AG09309 (cell line): ENCODE data around the gene NFKB2.
A peak's percentile ranks its signal among the peaks of the same experiment; 100 is the strongest.

Experiments
- DNase-seq: peaks from one replicate; pipeline ENCODE4 v3.0.0-alpha.2; 2010; ENCODE audit warnings: low read depth
- H3K4me3 ChIP-seq: 2 replicates; pipeline ENCODE4 v1.5.1; 2011; ENCODE audit warnings: mild to moderate bottlenecking, low read depth, low read length, moderate library complexity; ENCODE audit not compliant: control insufficient read depth
- CTCF ChIP-seq: IDR thresholded peaks from 2 replicates; pipeline ENCODE4 v1.5.1; 2011; ENCODE audit warnings: mild to moderate bottlenecking, low read depth, low read length, inconsistent platforms; ENCODE audit not compliant: insufficient read depth, control insufficient read depth; ENCODE audit errors: missing control alignments

Gene NFKB2

GRCh38 chr10:102395400-102396316 lies at the start of gene NFKB2:
NFKB2 (plus strand) TSS chr10:102395705; CDS start chr10:102395960, 255 bp downstream.
- TF ChIP-seq CTCF: no peak
- DNase-seq: peak; percentile 28
- H3K4me3 ChIP-seq: peak within 1 kb of the TSS; percentile 75

- peak; percentile 57 for TF ChIP-seq CTCF
- DNase-seq: no peak
- H3K4me3 ChIP-seq: no peak overlapping the region
Measured at GRCh38 chr10:102347236-102347828, 48.2 kb upstream of the NFKB2 start.

GRCh38 chr10:102352066-102352715 lies 43.3 kb upstream of the NFKB2 start:
- no peak overlapping the region for H3K4me3 ChIP-seq
- no peak for DNase-seq
- peak; percentile 90 for TF ChIP-seq CTCF

GRCh38 chr10:102354451-102354850 lies 41.1 kb upstream of the NFKB2 start:
- TF ChIP-seq CTCF: no peak
- no peak for DNase-seq
- H3K4me3 ChIP-seq: no peak overlapping the region

GRCh38 chr10:102358712-102359382 lies 36.7 kb upstream of the NFKB2 start:
- no peak overlapping the region for H3K4me3 ChIP-seq
- DNase-seq: peak; percentile 34
- no peak for TF ChIP-seq CTCF

- TF ChIP-seq CTCF: no peak
- no peak overlapping the region for H3K4me3 ChIP-seq
- DNase-seq: no peak
Measured at GRCh38 chr10:102367441-102367840, 28.1 kb upstream of the NFKB2 start.
